ENCODE results near the gene NDUFA8.

NDUFA8 gene

GRCh38 chr9:122097679-122098315 is 61.8 kb downstream of the NDUFA8 start:
- DNase-seq, result no peak

- DNase-seq, result no peak
Observed at GRCh38 chr9:122096620-122097415, 62.8 kb downstream of the NDUFA8 start.

GRCh38 chr9:122095010-122095767 is 64.4 kb downstream of the NDUFA8 start:
- no peak for DNase-seq

All from NCI-H226 (cell line).